Activated CD8-positive, alpha-beta T cell treated with anti-CD3 and anti-CD28 coated beads for 36 hours (primary cell): ENCODE results near the gene PFKFB1. TPM values are rescaled to one million over a fixed set of nuclear protein-coding genes. Genes with fewer than 3 reads are reported as not detected.

Experiments used
- ATAC-seq: fragments of 200-7000 bp; cut with Tn5 transposase; one replicate; pipeline ENCODE4 v1.10.0; 2021; ENCODE audit warnings: mild to moderate bottlenecking, moderate library complexity
- CTCF ChIA-PET: fragments of 350-600 bp; sonication (Branson Sonifier 250); formaldehyde crosslinking; loops from one replicate; lab custom pipeline; 2021; ENCODE audit warnings: antibody characterized with exemption; lab: Charles Lee
- POLR2A ChIA-PET: fragments of 350-600 bp; sonication (Branson Sonifier 250); formaldehyde crosslinking; loops from one replicate; lab custom pipeline; 2021; ENCODE audit warnings: antibody characterized with exemption; lab: Charles Lee
- DNase-seq: peaks from one replicate; pipeline ENCODE4 v3.0.0-alpha.2; 2020
- H3K27ac Mint-ChIP-seq: one replicate; pipeline ENCODE4 v1.8.0; 2021; ENCODE audit warnings: mild to moderate bottlenecking, mixed read lengths
- H3K27me3 Mint-ChIP-seq: one replicate; pipeline ENCODE4 v1.8.0; 2021; ENCODE audit warnings: mixed read lengths
- H3K36me3 Mint-ChIP-seq: one replicate; pipeline ENCODE4 v1.8.0; 2021; ENCODE audit warnings: low read depth, mixed read lengths
- H3K4me1 Mint-ChIP-seq: one replicate; pipeline ENCODE4 v1.8.0; 2021; ENCODE audit warnings: low read depth, mixed read lengths
- H3K4me3 Mint-ChIP-seq: one replicate; pipeline ENCODE4 v1.8.0; 2021; ENCODE audit warnings: mild to moderate bottlenecking, moderate library complexity, mixed read lengths
- H3K9me3 Mint-ChIP-seq: one replicate; pipeline ENCODE4 v1.8.0; 2021; ENCODE audit warnings: mixed read lengths
- intact Hi-C: fragments of 100-400 bp; cut with micrococcal nuclease; formaldehyde crosslinking; loops from one replicate; pipeline ENCODE4 v1.10.0; 2022
- total RNA-seq, 2 experiments: library from RNA; stranded (reverse); gene quantifications; one replicate each; pipeline ENCODE4 v1.2.3, GENCODE V29; 2021
- TF ChIP-seq, protein P1 (sequence below): fragments of 200-600 bp; IDR thresholded peaks from one replicate; pipeline ENCODE4 v1.8.0; 2022; ENCODE audit warnings: antibody characterized with exemption, mild to moderate bottlenecking

PFKFB1 gene
- total RNA-seq, 2 experiments from 2014 or later = 0.60 to 0.92 TPM

GRCh38 chrX:55029291-55029690 lies 35.3 kb upstream of the PFKFB1 start:
- Mint-ChIP-seq H3K27ac (no peak overlapping the region), H3K9me3 (no peaks in the 10 kb centered on the region), H3K4me3 (no peak overlapping the region), H3K4me1 (peaks cover 4% of the 10 kb centered on the region), H3K36me3 (no peaks in the 10 kb centered on the region), H3K27me3 (no peaks in the 10 kb centered on the region)
- TF ChIP-seq, protein P1, sequence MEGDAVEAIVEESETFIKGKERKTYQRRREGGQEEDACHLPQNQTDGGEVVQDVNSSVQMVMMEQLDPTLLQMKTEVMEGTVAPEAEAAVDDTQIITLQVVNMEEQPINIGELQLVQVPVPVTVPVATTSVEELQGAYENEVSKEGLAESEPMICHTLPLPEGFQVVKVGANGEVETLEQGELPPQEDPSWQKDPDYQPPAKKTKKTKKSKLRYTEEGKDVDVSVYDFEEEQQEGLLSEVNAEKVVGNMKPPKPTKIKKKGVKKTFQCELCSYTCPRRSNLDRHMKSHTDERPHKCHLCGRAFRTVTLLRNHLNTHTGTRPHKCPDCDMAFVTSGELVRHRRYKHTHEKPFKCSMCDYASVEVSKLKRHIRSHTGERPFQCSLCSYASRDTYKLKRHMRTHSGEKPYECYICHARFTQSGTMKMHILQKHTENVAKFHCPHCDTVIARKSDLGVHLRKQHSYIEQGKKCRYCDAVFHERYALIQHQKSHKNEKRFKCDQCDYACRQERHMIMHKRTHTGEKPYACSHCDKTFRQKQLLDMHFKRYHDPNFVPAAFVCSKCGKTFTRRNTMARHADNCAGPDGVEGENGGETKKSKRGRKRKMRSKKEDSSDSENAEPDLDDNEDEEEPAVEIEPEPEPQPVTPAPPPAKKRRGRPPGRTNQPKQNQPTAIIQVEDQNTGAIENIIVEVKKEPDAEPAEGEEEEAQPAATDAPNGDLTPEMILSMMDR = no peak
- intact Hi-C loops = no loop called here
- CTCF ChIA-PET = no interaction called here
- no peak for ATAC-seq
- POLR2A ChIA-PET = no interaction called here
- no peak for DNase-seq

GRCh38 chrX:55028611-55029010 lies 34.6 kb upstream of the PFKFB1 start:
- Mint-ChIP-seq H3K36me3 (no peaks in the 10 kb centered on the region), H3K27ac (no peak overlapping the region), H3K4me1 (peaks cover 4% of the 10 kb centered on the region), H3K4me3 (no peak overlapping the region), H3K27me3 (no peaks in the 10 kb centered on the region), H3K9me3 (no peaks in the 10 kb centered on the region)
- intact Hi-C loops = no loop called here
- DNase-seq (no peak), ATAC-seq (no peak)
- TF ChIP-seq, protein P1 = no peak
- ChIA-PET CTCF (no interaction called here), POLR2A (no interaction called here)

- POLR2A ChIA-PET = no interaction called here
- Mint-ChIP-seq H3K36me3 (no peaks in the 10 kb centered on the region), H3K4me3 (no peak overlapping the region), H3K9me3 (no peaks in the 10 kb centered on the region), H3K27me3 (no peaks in the 10 kb centered on the region), H3K4me1 (peaks cover 4% of the 10 kb centered on the region), H3K27ac (no peak overlapping the region)
- no peak for DNase-seq
- intact Hi-C loops = no loop called here
- CTCF ChIA-PET = no interaction called here
- ATAC-seq = no peak
- TF ChIP-seq, protein P1 = no peak
Measured at GRCh38 chrX:55028040-55028439, 34.1 kb upstream of the PFKFB1 start.

DNA sequence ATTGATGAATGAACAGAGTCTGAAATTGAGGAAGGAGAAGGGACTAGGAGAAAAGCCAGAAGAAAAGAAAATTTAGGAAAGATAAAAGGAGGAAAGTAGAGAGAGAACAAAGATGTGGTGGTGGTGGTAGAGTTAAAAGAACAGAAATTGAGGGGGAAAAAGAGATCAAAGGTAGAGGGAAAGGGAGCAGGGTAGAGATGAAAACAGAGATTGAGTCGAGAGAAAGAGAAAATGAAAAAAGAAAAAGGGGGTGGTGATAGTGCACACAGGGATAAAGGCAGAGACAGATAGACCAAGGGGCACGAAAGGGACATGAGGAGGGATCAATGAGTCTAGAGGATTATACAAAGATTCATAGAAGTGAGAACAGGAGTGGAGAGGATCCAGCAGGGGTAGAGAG lies 32.9 kb upstream of the PFKFB1 start:
- DNase-seq (no peak), ATAC-seq (no peak)
- H3K27me3 Mint-ChIP-seq = no peaks in the 10 kb centered on the region
- no peak overlapping the region for H3K27ac Mint-ChIP-seq
- peaks cover 4% of the 10 kb centered on the region for H3K4me1 Mint-ChIP-seq
- intact Hi-C loops = no loop called here
- POLR2A ChIA-PET = no interaction called here
- H3K9me3 Mint-ChIP-seq = no peaks in the 10 kb centered on the region
- no peak overlapping the region for H3K4me3 Mint-ChIP-seq
- CTCF ChIA-PET = no interaction called here
- TF ChIP-seq, protein P1 = no peak
- H3K36me3 Mint-ChIP-seq = no peaks in the 10 kb centered on the region

DNA sequence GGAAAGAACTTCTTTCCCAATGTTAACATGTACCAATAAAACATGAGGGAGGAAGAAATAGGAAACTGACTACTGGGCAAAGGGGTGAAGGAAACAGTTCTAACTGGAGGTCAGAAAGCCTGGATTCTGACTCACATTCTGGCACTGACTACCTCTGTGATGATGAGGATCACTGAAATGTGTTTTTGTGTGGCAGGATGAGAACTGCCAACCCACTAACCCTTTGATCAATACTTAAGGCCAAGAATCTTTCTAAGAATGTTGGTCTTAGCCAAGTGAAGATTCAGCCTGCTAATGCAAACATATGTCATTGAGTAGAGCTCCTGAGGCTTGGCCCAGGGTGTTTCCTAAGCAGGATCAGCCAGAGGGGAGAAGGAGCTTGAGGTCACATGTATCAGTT lies 32.2 kb upstream of the PFKFB1 start:
- POLR2A ChIA-PET = no interaction called here
- no peak for DNase-seq
- Mint-ChIP-seq H3K9me3 (no peaks in the 10 kb centered on the region), H3K36me3 (peaks cover 2% of the 10 kb centered on the region), H3K27ac (no peak overlapping the region), H3K27me3 (no peaks in the 10 kb centered on the region), H3K4me1 (peaks cover 4% of the 10 kb centered on the region), H3K4me3 (no peak overlapping the region)
- intact Hi-C loops = no loop called here
- TF ChIP-seq, protein P1 = no peak
- ATAC-seq = no peak
- CTCF ChIA-PET = no interaction called here
